ENCODE results near the gene MAPKAPK3.

DNA sequence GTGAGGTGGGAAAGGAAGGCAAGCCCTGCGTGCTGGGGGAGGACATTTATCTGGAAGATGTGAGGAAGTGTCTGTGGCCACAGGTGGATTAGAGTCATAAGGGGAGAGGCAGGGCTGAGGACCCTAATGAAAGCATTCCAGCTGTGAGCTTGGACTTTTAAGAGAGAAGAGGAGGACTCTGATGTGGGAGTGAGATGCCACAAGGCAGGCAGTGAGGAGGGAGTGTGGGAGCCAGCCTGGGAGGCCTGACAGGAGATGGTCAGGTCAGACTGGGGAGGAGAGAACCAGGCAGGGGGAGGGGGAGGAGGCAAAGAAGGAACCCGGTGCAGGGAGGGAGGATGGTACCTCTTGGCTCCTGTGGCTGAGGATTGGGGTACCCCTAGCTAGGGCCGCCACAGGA, 21.0 kb downstream of the MAPKAPK3 start:
- TF ChIP-seq, protein P1, sequence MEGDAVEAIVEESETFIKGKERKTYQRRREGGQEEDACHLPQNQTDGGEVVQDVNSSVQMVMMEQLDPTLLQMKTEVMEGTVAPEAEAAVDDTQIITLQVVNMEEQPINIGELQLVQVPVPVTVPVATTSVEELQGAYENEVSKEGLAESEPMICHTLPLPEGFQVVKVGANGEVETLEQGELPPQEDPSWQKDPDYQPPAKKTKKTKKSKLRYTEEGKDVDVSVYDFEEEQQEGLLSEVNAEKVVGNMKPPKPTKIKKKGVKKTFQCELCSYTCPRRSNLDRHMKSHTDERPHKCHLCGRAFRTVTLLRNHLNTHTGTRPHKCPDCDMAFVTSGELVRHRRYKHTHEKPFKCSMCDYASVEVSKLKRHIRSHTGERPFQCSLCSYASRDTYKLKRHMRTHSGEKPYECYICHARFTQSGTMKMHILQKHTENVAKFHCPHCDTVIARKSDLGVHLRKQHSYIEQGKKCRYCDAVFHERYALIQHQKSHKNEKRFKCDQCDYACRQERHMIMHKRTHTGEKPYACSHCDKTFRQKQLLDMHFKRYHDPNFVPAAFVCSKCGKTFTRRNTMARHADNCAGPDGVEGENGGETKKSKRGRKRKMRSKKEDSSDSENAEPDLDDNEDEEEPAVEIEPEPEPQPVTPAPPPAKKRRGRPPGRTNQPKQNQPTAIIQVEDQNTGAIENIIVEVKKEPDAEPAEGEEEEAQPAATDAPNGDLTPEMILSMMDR (IDR thresholded peaks at IDR 0.05) = no peak
- no peak for TF ChIP-seq POLR2A (IDR thresholded peaks at IDR 0.05)

All from vagina (tissue), 2 donors.